ENCODE data around the gene ACTL8.

Gene ACTL8

DNA sequence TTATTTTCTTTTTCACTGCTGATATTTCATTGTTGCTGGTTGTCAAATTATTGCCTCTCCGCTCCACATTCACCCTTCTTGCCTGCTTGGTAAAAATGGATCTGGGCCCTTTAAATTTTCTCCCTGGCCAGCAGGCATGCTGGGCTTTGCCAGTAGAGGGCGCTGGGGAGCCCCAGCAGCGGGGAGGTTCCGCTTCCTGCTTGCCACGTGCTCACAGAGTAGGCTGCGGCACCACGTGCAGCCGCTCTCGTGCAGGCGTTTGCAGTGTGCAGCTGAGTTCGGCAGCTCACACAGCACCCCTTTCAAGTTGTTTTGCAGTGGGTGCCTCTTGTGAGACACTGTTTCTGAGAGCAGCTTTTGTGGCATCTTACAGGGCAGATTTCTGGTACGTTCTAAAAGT, at the start of gene ACTL8:
TSS of gene ACTL8 (plus strand) at position 214 of the 400 bp plus-strand sequence. CDS start 67,676 bp downstream, outside the sequence.
- no peak for DNase-seq

DNA sequence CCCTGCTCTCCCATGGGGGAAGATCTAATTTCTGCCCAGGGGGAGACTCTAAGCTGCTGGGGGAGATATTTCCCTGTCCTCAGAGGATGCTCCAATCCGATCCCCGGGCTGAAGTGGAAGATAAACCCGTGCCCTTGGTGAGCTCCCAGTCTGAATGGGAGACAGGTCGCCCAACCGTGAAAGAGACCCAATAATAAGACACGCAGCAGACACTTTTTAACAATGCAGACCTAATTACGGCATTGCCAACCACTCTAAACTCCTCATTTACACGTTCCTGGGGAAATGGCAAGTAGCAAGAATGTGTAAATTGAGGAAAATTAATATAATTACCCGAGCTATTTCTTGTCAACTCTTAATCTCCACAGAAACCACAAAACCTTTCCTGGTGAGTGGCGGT, 48.7 kb upstream of the ACTL8 start:
- no peak for DNase-seq

DNA sequence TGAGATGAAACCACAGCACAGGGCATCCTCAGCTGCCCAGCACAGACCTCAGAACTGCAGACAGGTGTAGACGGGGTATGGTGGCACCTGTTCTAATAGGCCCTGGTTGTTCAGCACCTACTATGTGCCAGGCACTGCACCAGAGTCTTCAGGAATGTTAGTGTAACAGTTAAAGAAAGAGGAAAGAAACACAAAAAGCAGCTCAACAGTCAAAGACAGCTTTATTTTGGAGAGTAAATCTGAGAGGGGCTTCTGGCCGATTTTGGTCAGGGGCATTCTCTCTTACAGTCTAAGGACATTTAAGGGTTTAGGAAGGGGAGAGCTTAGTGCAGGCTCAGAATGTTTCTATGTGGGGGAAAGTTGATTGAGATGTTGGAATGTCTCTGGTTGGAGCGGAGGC, 45.2 kb upstream of the ACTL8 start:
- DNase-seq: no peak

- no peak for DNase-seq
Measured at GRCh38 chr1:17710889-17711576, 44.1 kb upstream of the ACTL8 start.

GRCh38 chr1:17711577-17711910, 43.6 kb upstream of the ACTL8 start:
- no peak for DNase-seq

GRCh38 chr1:17711941-17712340, 43.2 kb upstream of the ACTL8 start:
- DNase-seq: no peak

DNA sequence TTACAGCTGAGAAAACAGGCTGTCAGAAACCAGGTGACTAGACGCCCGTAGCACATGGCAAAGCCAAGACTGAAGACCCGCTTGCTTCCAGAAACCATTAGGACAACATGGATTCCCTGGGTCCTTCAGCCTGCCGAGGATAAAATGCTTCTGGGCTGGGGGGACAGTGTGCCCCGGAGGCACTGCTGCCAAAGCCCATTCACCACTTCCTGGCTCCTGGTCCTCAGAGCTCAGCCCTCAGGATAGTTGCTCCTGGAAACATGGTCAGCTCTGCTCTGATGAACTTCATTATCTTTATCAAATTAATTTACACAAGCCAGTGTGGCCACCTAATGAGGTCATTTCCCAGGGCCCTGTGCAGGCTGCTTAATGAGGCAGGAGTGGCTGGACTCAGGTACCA, 41.1 kb upstream of the ACTL8 start:
- no peak for DNase-seq

DNA sequence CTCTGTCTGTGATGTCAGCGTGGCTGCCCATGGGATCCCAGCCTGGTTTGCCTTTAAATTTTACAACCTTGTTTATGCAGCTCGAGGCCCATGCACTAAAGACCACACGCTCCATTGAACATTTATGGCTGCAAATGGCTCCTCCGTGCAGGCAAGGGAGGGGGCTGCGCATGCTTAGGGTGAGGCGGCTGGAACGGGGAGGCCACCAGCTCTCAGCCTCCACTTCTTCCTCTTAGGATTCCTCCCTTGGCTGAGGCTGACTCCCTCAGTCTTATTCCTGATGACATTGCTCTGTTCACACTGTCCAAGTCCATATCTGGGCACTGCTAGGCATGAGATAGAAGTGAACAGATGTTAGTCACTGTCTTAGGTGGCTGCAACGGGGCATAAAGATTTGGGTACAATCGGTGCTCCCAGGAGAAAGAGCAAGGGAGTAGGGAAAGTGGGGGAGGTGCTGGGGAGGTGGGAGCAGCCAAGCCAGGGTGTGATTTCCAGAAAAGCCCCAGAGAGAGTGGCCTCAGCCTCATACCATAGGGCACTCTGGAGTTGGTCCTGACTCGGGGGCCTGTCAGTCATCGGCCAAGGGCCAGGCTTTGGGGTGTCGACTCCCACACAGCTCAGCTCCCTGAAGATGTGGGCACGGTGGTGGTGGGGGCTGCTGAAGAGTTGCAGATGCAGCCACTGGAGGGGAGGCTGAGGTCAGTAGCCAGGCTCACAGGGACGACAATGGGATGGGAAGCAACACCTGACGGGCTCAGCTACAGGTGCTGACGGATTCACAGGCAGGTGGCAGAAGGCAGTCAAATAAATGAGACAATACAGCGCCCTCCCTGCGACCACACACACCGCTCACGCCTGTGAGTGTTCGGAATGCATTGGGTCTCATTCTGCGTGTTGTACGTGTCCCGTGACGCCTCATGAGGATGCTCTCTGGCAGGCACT, 37.3 kb upstream of the ACTL8 start:
- no peak for DNase-seq

GRCh38 chr1:17719874-17720273, 35.3 kb upstream of the ACTL8 start:
- no peak for DNase-seq

DNA sequence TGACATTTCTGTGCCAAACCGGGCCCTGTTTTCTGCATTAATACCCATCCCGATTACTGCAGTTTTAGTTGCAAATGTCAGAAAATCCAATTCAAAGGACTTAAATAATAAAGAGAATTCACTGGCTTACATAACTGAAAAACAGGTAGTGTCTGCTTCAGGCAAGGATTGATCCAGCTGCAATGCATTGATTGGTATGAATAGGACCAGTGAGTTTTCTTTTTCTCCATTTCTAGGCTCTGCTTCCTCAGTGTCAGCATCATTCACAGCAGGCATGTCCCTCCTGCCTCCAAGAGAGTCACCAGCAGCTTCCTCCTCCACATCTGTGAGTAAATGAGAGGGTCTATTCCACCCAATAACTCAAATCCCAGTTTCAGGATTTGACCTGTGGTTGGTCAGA, 33.7 kb upstream of the ACTL8 start:
- no peak for DNase-seq

- DNase-seq: no peak
Measured at GRCh38 chr1:17723684-17724083, 31.4 kb upstream of the ACTL8 start.

DNA sequence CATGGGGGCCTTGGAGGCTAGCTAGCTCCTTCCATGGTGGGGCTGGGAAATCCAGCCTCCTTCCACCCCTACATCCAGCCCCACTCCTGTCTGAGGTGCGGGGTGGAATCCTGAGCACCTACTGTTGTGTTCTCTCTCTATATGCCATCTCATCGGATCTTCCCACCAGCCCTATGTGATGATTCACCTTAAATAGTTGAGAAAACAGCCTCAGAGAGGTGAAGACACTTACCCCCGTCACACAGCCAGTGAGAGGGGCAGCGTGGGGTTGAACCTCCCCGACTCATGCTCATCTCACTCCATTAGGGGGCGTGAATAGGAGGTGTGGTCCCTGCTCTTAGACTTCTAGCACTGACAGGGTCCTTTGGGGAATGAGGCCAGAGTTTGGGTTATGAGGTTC, 31.0 kb upstream of the ACTL8 start:
- DNase-seq: no peak

GRCh38 chr1:17725084-17725719, 29.9 kb upstream of the ACTL8 start:
- no peak for DNase-seq

DNA sequence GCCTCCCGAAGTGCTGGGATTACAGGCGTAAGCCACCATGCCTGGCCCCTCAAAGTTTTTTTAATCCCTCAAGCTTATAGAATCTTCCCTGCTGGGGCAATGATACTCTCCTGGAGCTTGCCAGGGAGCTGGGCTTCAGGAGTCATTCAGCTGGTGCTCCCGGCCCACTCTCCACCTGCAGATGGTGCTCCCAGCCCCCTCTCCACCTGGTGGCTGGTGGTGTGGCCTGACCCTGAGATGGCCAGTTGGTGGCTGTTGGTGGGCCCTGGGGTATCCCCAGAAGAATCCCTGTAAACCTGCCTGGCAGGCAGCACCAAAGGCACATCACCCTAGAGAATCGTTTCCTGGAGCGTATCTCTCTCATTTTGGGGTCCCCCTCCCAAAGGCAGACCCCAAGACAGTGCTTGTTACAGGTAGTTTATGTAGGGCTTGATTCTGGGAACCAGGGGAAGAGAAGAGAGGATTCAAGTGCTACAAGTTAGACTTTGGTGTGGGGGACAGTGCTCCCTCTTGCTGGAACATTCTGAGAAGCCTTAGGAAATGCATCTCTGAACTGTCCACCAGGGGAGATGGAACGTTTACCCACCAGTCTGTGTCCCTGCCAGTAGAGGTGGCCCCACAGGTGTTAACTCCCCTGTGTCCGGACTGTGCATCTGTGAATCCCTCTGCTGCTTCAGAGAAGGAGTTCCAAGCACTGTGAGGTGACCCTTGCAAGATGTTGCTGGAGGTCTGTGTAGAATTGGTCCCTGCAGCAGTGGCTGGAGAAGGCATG, 29.1 kb upstream of the ACTL8 start:
- DNase-seq: no peak

DNA sequence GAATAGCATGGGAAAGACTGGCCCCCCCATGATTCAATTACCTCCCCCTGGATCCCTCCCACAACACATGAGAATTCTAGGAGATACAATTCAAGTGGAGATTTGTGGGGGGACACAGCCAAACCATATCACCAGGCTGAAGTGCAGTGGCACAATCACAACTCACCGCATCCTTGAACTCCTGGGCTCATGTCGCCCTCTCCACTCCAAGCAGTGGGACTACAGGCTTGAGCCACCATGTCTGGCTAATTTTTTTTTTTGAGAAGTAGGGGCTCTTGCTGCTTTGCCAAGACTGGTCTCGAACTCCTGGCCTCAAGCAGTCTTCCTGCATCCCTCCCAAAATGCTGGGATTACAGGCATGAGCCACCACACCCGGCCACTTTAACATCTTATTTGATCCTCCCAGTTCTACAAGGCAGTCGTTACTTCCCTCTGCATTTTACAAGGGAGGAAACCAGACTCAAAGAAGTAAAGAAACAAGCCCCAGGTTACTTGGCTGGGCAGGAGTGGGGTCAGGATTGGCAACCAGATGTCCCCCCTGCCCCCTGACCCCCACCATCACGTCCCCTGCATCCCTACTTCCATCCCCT, 26.9 kb upstream of the ACTL8 start:
- DNase-seq: no peak

DNA sequence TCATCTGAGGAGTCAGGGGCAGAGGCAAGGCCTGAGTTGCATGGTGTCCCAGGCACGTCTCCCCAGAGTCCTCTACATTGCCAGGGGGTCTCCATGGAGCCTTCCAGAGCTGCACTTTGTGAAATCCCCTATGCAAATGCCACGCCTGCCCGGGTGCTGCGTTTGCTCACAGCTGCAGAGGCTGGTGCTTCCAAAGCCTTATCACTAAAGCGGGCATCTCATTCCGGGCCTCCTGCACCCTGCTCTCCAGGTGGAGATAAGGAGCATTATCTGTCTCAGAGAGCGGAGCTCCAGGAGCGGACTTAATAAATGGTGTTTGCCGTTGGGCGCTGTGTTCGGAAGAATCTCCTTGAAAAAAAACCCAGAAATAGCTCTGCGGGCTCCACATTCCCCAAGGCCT, 25.9 kb upstream of the ACTL8 start:
- no peak for DNase-seq

GRCh38 chr1:17729909-17730308, 25.2 kb upstream of the ACTL8 start:
- DNase-seq: no peak

DNA sequence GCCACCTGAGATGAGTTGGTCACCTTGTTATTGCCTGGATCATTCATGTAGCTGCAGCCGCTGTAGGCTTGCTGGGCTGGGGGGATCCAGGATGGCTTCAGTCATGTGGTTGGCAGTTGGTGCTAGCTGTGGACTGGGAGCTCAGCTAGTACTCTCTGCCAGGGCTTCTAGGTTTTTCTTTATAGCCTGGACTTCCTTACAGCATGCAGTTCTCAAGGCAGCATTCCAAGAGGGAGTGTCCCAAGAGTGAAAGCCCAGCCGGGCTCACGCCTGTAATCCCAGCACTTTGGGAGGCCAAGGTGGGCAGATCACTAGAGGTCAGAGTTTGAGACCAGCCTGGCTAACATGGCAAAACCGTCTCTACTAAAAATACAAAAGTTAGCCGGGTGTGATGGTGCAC, 23.7 kb upstream of the ACTL8 start:
- no peak for DNase-seq

DNA sequence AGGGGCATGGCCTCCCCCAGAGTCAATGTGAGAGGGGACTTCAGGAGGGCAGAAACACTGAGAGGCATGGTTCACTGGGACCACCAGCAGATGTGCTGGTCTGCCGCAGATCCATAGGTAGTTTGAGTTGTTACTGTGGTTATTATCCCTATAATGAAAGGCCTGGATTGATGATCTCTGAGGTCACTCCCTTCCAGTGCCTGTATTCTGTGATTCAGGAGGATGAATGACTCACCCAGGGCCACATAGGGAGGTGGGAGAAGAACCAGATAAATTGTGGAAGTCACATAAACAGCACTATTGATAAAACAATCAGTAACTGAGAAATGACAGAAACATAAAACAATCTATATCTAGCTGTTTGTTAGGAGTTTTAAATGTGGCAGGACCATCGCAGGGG, 22.7 kb upstream of the ACTL8 start:
- DNase-seq: peak; percentile 10

DNA sequence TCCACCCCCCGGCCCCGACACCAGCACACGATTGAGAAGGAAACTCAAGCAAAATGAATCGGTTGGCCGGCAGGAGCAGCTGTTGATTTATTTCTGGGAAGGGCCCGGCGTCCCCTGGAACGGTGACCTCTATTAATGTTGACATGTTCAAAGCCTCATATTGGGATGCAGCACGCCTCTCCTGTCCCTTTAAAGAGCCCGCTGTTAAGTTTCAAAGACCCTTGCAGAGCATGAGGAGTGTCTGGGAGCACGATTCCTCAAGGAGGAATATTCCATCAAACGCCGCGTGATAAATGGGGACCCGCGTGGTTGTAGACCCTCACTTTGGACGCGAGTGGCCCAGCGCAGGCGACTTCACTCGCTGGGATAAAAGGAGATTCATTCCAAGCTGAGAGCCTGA, 21.5 kb upstream of the ACTL8 start:
- no peak for DNase-seq

DNA sequence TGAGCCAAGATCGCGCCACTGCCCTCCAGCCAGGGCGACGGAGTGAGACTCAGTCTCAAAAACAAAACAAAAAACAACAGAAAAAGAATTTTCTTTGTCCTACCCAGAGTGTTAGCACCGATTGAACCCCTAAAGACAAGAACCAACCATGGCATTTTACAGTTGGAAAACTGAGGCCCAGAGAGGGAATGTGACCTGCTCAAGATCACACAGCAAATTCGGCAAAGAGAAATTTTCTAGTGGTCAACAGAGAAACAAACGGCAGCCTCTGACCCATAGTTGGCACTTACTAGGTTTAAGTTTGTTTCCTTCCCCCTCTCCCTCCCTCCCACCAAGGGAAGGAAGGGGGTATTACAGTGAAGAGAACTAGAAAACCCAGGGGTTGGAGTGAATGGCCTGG, 20.5 kb upstream of the ACTL8 start:
- no peak for DNase-seq

- no peak for DNase-seq
Measured at GRCh38 chr1:17735348-17735747, 19.8 kb upstream of the ACTL8 start.

GRCh38 chr1:17735793-17736192, 19.3 kb upstream of the ACTL8 start:
- DNase-seq: no peak
